Right kidney (tissue), 9 donors: ENCODE measurements around the gene PAX7.
A peak's percentile ranks its signal among the peaks of the same experiment; 100 is the strongest.
"Not testable (repeated sequence)": the region's sequence is repeated elsewhere in the genome, so short reads cannot be mapped to it uniquely, and the experiment has no call there.

Experiments used
- DNase-seq: peaks from one replicate; pipeline ENCODE4 v3.0.0-alpha.2; 2016
- long read RNA-seq, 8 donors: transcript quantifications; one replicate each; lab custom pipeline, GENCODE V29; 2026

Gene PAX7
- long read RNA-seq, donor 1: 0 reads
- long read RNA-seq, donor 2: 0 reads
- long read RNA-seq, donor 3: 0 reads
- long read RNA-seq, donor 4: 0 reads
- long read RNA-seq, donor 5: 0 reads
- long read RNA-seq, donor 6: 0 reads
- long read RNA-seq, donor 7: 0 reads
- long read RNA-seq, donor 8: 0 reads

- peak; percentile 76 for DNase-seq
These were observed at the start of gene PAX7 for GRCh38 chr1:18630511-18631495. PAX7 (plus strand) TSS chr1:18630846; CDS start chr1:18631604, 758 bp downstream.

GRCh38 chr1:18581420-18581880 lies 49.2 kb upstream of the PAX7 start:
- no peak for DNase-seq

- DNase-seq: no peak
These were observed 47.8 kb upstream of the PAX7 start for GRCh38 chr1:18582890-18583289.

- no peak for DNase-seq
These were observed 47.2 kb upstream of the PAX7 start for GRCh38 chr1:18583326-18583941.

- not testable (repeated sequence) for DNase-seq
These were observed 44.6 kb upstream of the PAX7 start for GRCh38 chr1:18586016-18586415.

- no peak for DNase-seq
These were observed 42.6 kb upstream of the PAX7 start for GRCh38 chr1:18588093-18588492.

GRCh38 chr1:18592368-18592767 lies 38.3 kb upstream of the PAX7 start:
- DNase-seq: no peak

- DNase-seq: peak; percentile 65
These were observed 33.2 kb upstream of the PAX7 start for GRCh38 chr1:18597160-18598042.

- peak; percentile 27 for DNase-seq
These were observed 31.6 kb upstream of the PAX7 start for GRCh38 chr1:18599086-18599485.

GRCh38 chr1:18599704-18600103 lies 30.9 kb upstream of the PAX7 start:
- DNase-seq: no peak

GRCh38 chr1:18602533-18603211 lies 28.0 kb upstream of the PAX7 start:
- DNase-seq: no peak

- DNase-seq: no peak
These were observed 27.3 kb upstream of the PAX7 start for GRCh38 chr1:18603212-18603852.

GRCh38 chr1:18606443-18607288 lies 24.0 kb upstream of the PAX7 start:
- DNase-seq: peak; percentile 17

GRCh38 chr1:18607289-18607760 lies 23.3 kb upstream of the PAX7 start:
- no peak for DNase-seq

- DNase-seq: no peak
These were observed 22.1 kb upstream of the PAX7 start for GRCh38 chr1:18608534-18608933.

GRCh38 chr1:18611311-18611710 lies 19.3 kb upstream of the PAX7 start:
- DNase-seq: no peak

- no peak for DNase-seq
These were observed 18.6 kb upstream of the PAX7 start for GRCh38 chr1:18612073-18612472.

GRCh38 chr1:18614069-18614735 lies 16.4 kb upstream of the PAX7 start:
- no peak for DNase-seq
